Prostate gland (tissue), 2 donors: ENCODE results near the gene PTPRD. TPM values are rescaled to one million over a fixed set of nuclear protein-coding genes. Genes with fewer than 3 reads are reported as not detected.

Experiments
- DNase-seq: peaks from one replicate; pipeline ENCODE4 v3.0.0-alpha.2; 2019; ENCODE audit warnings: low spot score
- H3K27ac ChIP-seq, 2 donors: fragments of 200-600 bp; sonication (generic); 2 replicates each; pipeline ENCODE4 v1.5.1; 2017 to 2019
- H3K27me3 ChIP-seq: fragments of 200-600 bp; sonication (generic); replicated peaks from 2 replicates; pipeline ENCODE4 v1.5.1; 2019; ENCODE audit not compliant: insufficient read depth
- H3K36me3 ChIP-seq, 2 donors: fragments of 200-600 bp; sonication (generic); 1 replicate in 1 of 2; 2 replicates in 1 of 2; pipeline versions ENCODE4 v1.5.1 to v1.8.1; 2017 to 2019
- H3K4me1 ChIP-seq: fragments of 200-600 bp; sonication (generic); replicated peaks from 2 replicates; pipeline ENCODE4 v1.5.1; 2019
- H3K4me3 ChIP-seq, 2 donors: fragments of 200-600 bp; sonication (generic); 2 replicates each; pipeline ENCODE4 v1.5.1; 2017 to 2019
- H3K9me3 ChIP-seq: fragments of 200-600 bp; sonication (generic); 2 replicates; pipeline ENCODE4 v1.5.1; 2017
- POLR2A ChIP-seq: fragments of 450-650 bp; IDR thresholded peaks from one replicate; pipeline ENCODE4 v1.6.1; 2016; ENCODE audit warnings: antibody characterized with exemption, mild to moderate bottlenecking
- POLR2AphosphoS5 ChIP-seq: sonication (generic); formaldehyde crosslinking; IDR thresholded peaks from one replicate; pipeline ENCODE4 v1.6.1; 2017; ENCODE audit warnings: antibody characterized with exemption
- WGBS: methylation state at CpG from one replicate; pipeline ENCODE4 v1.1.5; 2018; 5-methylcytosine and 5-hydroxymethylcytosine counted together
- intact Hi-C: fragments of 100-400 bp; cut with DNase I; formaldehyde crosslinking; loops from one replicate; pipeline ENCODE4 v1.14.2; 2022
- total RNA-seq, 2 donors: library from RNA; depleted of rRNA; stranded (reverse); fragments of >200 nt; gene quantifications; one replicate each; pipeline ENCODE4 v1.1.0, GENCODE V29; 2016
- TF ChIP-seq, protein P1 (sequence below), 4 experiments: fragments of 200-600 bp in 2 of 4; fragments of 450-650 bp in 2 of 4; sonication (generic) in 2 of 4; IDR thresholded peaks; 1 replicate in 3 of 4; 2 replicates in 1 of 4; pipeline ENCODE4 v1.5.1; 2016 to 2019; ENCODE audit warnings: antibody characterized with exemption in 4 of 4, mild to moderate bottlenecking in 2 of 4, moderate library complexity in 2 of 4

Gene PTPRD
- total RNA-seq, 2 donors from 2014 or later: 5.8 to 23.1 TPM

DNA sequence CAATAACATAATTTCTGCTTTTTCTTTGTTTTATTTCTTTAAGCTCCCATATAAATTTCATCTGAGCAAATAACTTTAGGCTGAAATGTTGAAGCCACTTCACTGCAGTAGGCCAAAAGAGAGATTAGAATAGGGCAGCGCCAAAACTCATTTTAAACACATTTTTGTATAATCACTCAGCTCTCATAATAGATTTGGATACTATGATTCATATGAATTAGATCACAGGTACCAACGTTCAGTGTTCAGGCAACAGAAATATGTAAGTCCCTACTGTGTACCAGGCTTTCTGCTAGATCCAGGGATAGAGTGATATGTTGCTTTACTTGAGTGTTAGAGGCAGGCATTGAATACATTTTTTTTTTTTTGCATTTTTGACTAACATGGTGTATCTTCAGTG lies 370.5 kb downstream of the PTPRD start:
- intact Hi-C loops: no loop called here
- H3K36me3 ChIP-seq: no peaks in the 10 kb centered on the region
- TF ChIP-seq POLR2A (no peak), POLR2AphosphoS5 (no peak)
- TF ChIP-seq, protein P1, sequence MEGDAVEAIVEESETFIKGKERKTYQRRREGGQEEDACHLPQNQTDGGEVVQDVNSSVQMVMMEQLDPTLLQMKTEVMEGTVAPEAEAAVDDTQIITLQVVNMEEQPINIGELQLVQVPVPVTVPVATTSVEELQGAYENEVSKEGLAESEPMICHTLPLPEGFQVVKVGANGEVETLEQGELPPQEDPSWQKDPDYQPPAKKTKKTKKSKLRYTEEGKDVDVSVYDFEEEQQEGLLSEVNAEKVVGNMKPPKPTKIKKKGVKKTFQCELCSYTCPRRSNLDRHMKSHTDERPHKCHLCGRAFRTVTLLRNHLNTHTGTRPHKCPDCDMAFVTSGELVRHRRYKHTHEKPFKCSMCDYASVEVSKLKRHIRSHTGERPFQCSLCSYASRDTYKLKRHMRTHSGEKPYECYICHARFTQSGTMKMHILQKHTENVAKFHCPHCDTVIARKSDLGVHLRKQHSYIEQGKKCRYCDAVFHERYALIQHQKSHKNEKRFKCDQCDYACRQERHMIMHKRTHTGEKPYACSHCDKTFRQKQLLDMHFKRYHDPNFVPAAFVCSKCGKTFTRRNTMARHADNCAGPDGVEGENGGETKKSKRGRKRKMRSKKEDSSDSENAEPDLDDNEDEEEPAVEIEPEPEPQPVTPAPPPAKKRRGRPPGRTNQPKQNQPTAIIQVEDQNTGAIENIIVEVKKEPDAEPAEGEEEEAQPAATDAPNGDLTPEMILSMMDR (IDR thresholded peaks at IDR 0.05): no peak
- WGBS: 48% methylated on average over 2 of the region's 2 CpGs
- H3K27ac ChIP-seq: no peak overlapping the region
- DNase-seq: no peak
- no peak overlapping the region for H3K4me3 ChIP-seq
- H3K4me1 ChIP-seq: no peaks in the 10 kb centered on the region
- H3K9me3 ChIP-seq: no peaks in the 10 kb centered on the region
- H3K27me3 ChIP-seq: no peaks in the 10 kb centered on the region

DNA sequence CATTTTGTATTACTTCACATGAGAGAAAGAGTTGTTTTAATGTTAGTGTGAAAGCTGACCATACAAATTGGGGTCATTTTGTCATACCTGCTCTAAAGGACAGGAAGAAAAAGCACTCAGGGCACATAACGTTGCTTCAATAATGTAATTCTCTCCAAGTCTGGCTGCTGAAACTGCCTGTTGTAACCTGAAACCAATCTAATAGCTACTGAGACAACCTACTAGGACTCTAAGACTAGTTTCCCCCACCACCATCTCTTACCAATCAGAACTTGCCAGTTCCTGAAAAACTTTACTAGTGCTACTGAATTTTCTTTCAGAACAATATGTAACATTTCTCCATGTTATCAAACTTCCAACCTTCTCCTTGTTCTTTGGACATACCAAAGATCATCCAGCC lies 374.7 kb downstream of the PTPRD start:
- Histone ChIP-seq H3K36me3 (no peaks in the 10 kb centered on the region), H3K4me3 (no peak overlapping the region), H3K4me1 (no peaks in the 10 kb centered on the region), H3K27me3 (no peaks in the 10 kb centered on the region), H3K27ac (no peak overlapping the region), H3K9me3 (no peaks in the 10 kb centered on the region)
- intact Hi-C loops: no loop called here
- 47% methylated on average over 1 of the region's 1 CpG for WGBS
- no peak for DNase-seq
- TF ChIP-seq POLR2AphosphoS5 (no peak), POLR2A (no peak)
- TF ChIP-seq, protein P1 (IDR thresholded peaks at IDR 0.05): no peak

DNA sequence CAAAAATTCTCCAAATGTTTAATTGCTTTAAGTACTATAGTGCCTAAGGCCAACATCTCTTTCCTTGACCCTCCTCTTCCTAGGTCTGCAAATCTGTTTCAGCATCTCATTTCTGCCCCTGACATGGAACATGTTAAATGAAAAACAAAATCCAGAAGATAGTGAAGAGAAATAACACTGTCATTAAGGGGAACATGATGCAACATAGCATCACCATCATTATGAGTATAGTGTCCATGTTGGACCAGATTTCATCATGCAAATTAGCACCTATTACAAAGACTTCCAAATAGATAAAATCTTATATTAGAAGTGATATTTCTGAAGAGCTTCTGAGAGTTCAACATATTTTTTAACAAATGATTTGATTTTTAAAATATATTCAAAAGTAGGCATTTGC lies 375.2 kb downstream of the PTPRD start:
- Histone ChIP-seq H3K27ac (no peak overlapping the region), H3K4me1 (no peaks in the 10 kb centered on the region), H3K36me3 (no peaks in the 10 kb centered on the region), H3K27me3 (no peaks in the 10 kb centered on the region), H3K4me3 (no peak overlapping the region), H3K9me3 (no peaks in the 10 kb centered on the region)
- TF ChIP-seq POLR2AphosphoS5 (no peak), POLR2A (no peak)
- TF ChIP-seq, protein P1 (IDR thresholded peaks at IDR 0.05): no peak
- intact Hi-C loops: no loop called here
- DNase-seq: no peak

DNA sequence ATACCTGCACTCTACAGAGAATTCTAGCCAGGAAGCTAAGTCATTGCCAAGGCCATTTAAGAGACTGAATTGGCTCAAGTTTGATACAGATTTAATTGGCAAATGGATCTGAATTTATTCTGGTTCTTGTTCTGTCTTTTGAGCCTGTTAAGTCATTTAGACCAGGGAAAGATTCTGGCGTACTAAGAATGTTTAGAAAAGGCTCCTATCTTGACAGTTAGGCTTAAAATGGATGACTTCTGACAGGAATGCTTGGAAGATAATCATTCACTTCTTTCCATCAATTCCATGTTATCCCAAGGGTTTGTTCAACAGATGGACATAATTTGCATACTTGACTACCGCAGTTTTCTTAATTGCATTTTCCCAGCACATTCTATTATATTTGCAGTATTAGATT lies 376.6 kb downstream of the PTPRD start:
- Histone ChIP-seq H3K36me3 (no peaks in the 10 kb centered on the region), H3K27me3 (no peaks in the 10 kb centered on the region), H3K27ac (no peak overlapping the region), H3K4me3 (no peak overlapping the region), H3K4me1 (no peaks in the 10 kb centered on the region), H3K9me3 (no peaks in the 10 kb centered on the region)
- intact Hi-C loops: no loop called here
- no peak for DNase-seq
- WGBS: 85% methylated on average over 2 of the region's 2 CpGs
- no peak for TF ChIP-seq POLR2A
- TF ChIP-seq, protein P1 (IDR thresholded peaks at IDR 0.05): no peak
- no peak for TF ChIP-seq POLR2AphosphoS5

DNA sequence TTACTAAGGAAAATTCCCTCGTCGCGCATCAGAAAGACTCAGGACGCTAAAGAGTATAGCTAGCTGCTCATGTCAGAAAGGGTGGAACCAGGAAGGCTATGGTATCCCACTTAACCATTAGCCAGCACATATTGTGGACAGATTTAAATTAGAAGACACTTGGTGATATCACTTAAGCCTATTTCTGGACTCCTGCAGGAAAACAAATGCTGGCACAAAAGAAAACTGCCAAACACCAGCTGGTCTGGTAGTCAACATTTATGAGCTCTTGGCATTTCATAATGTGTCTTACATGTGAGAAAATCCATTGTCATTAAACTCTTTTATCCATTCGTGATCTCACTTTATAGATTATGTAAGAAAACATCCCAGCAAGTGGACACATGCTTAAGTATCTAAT lies 377.4 kb downstream of the PTPRD start:
- intact Hi-C loops: no loop called here
- H3K4me1 ChIP-seq: no peaks in the 10 kb centered on the region
- H3K9me3 ChIP-seq: no peaks in the 10 kb centered on the region
- H3K27ac ChIP-seq: no peak overlapping the region
- H3K27me3 ChIP-seq: no peaks in the 10 kb centered on the region
- H3K4me3 ChIP-seq: no peak overlapping the region
- no peaks in the 10 kb centered on the region for H3K36me3 ChIP-seq
- WGBS: 82% methylated on average over 5 of the region's 5 CpGs
- no peak for TF ChIP-seq POLR2A
- TF ChIP-seq, protein P1 (IDR thresholded peaks at IDR 0.05): no peak
- no peak for TF ChIP-seq POLR2AphosphoS5
- no peak for DNase-seq
